Pancreas (tissue), 10 donors: ENCODE results near the gene LRP1B. TPM values are rescaled to one million over a fixed set of nuclear protein-coding genes. Genes with fewer than 3 reads are reported as not detected.

Experiments used
- ATAC-seq, 4 donors: fragments of 200-7000 bp; cut with Tn5 transposase; one replicate each; pipeline versions ENCODE4 v1.8.0 to v1.9.1; 2020; ENCODE audit warnings: mild to moderate bottlenecking in 4 of 4, moderate library complexity in 4 of 4
- DNase-seq, 6 donors: peaks; one replicate each; pipeline ENCODE4 v3.0.0-alpha.2; 2020
- FAIRE-seq: peaks from 2 replicates; lab custom pipeline; 2012; peaks lifted over from hg19 to GRCh38; lab: Jason Lieb, UNC
- H3K27ac ChIP-seq, 4 donors: fragments of 200-600 bp; sonication (generic); 1 replicate in 3 of 4; 2 replicates in 1 of 4; pipeline versions ENCODE4 v1.5.0 to v1.8.0; 2020
- H3K27me3 ChIP-seq, 4 donors: fragments of 200-600 bp; one replicate each; pipeline ENCODE4 v1.8.0; 2021
- H3K36me3 ChIP-seq, 3 donors: fragments of 200-600 bp; sonication (generic) in 1 of 3; one replicate each; pipeline versions ENCODE4 v1.5.0 to v1.8.0; 2020 to 2021
- H3K4me1 ChIP-seq, 3 donors: fragments of 200-600 bp; one replicate each; pipeline ENCODE4 v1.8.0; 2021
- H3K4me3 ChIP-seq, 4 donors: fragments of 200-600 bp; sonication (generic) in 2 of 4; one replicate each; pipeline versions ENCODE4 v1.5.0 to v1.8.0; 2020 to 2021
- H3K9me3 ChIP-seq, 4 donors: fragments of 200-600 bp; one replicate each; pipeline ENCODE4 v1.8.0; 2021
- WGBS, 2 donors: extraction: QIAGEN DNeasy Blood & Tissue Kit; methylation state at CpG; one replicate each; pipeline ENCODE4 v1.1.7; 2013; 5-methylcytosine and 5-hydroxymethylcytosine counted together
- intact Hi-C, 3 donors: fragments of 100-400 bp; cut with DNase I; formaldehyde crosslinking; loops; one replicate each; pipeline versions ENCODE4 v1.11.1 to v1.14.2; 2022
- polyA plus RNA-seq, 2 donors: library from polyadenylated mRNA; stranded (reverse); fragments of 200-250 nt; gene quantifications; one replicate each; pipeline ENCODE4 v1.2.3, GENCODE V29; 2013
- total RNA-seq, 6 donors: library from RNA; stranded (reverse); fragmentation: NEBNext Ultra II Directional in 4 of 6; extraction: Animal tissue kit (Norgen Biotek cat#: 25700) in 4 of 6; gene quantifications; one replicate each; pipeline versions ENCODE4 v1.2.1 to v1.2.4, GENCODE V29; 2021 to 2023
- TF ChIP-seq, protein P1 (sequence below), 4 donors: fragments of 200-600 bp; sonication (generic) in 3 of 4; IDR thresholded peaks; one replicate each; pipeline versions ENCODE4 v1.5.0 to v1.8.0; 2021; ENCODE audit warnings: antibody characterized with exemption in 4 of 4
- donor health status: healthy with polysubstance abuse.
- donor health status: DM: no; HTN: no; CAD: no; lungs with moderate emphysema.
- donor health status: DM: no; HTN: no; CAD: no.
- donor health status: control.
- donor health status: control.
- donor health status: Bipolar disorder and iron deficiency.
- donor health status: DM: yes; HTN: yes; CAD: no.
- donor health status: DM: no; HTN: no; CAD: no.
- donor health status: DM: no; HTN: no; CAD: no.
- donor health status: DM: yes; HTN: yes; CAD: no.

Gene LRP1B
- total and polyA plus RNA-seq, 8 donors: 0.06 to 0.55 (median 0.25) TPM

DNA sequence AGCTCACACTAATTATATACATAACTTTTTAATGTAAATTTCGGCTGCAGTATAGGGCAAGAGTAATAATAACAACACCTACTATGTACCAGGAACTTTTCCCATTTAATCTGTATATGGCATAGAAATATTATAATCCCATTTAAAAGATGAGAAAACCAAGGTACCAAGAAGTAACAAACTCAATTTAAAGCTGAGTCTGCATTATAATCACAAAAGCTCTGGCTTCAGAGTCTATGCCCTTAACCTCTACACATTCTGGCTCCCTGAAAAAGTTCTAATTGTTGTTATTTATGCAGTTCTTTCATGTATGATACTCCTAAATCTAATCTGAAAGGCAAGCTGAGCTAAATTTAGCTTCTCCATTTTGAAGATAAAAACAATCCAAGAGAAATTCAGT lies 1675.5 kb downstream of the LRP1B start:
- WGBS, 2 donors: 85 to 95% methylated on average over 1 of the region's 1 CpG
- Histone ChIP-seq H3K27me3 (no peaks in the 10 kb centered on the region), H3K4me1 (no peaks in the 10 kb centered on the region), H3K36me3 (no peaks in the 10 kb centered on the region), H3K27ac (no peak overlapping the region), H3K4me3 (no peak overlapping the region), H3K9me3 (no peaks in the 10 kb centered on the region)
- intact Hi-C loops: no loop called here
- ATAC-seq (no peak), FAIRE-seq (no peak), DNase-seq (no peak)
- TF ChIP-seq, protein P1, sequence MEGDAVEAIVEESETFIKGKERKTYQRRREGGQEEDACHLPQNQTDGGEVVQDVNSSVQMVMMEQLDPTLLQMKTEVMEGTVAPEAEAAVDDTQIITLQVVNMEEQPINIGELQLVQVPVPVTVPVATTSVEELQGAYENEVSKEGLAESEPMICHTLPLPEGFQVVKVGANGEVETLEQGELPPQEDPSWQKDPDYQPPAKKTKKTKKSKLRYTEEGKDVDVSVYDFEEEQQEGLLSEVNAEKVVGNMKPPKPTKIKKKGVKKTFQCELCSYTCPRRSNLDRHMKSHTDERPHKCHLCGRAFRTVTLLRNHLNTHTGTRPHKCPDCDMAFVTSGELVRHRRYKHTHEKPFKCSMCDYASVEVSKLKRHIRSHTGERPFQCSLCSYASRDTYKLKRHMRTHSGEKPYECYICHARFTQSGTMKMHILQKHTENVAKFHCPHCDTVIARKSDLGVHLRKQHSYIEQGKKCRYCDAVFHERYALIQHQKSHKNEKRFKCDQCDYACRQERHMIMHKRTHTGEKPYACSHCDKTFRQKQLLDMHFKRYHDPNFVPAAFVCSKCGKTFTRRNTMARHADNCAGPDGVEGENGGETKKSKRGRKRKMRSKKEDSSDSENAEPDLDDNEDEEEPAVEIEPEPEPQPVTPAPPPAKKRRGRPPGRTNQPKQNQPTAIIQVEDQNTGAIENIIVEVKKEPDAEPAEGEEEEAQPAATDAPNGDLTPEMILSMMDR (IDR thresholded peaks at IDR 0.05): no peak

DNA sequence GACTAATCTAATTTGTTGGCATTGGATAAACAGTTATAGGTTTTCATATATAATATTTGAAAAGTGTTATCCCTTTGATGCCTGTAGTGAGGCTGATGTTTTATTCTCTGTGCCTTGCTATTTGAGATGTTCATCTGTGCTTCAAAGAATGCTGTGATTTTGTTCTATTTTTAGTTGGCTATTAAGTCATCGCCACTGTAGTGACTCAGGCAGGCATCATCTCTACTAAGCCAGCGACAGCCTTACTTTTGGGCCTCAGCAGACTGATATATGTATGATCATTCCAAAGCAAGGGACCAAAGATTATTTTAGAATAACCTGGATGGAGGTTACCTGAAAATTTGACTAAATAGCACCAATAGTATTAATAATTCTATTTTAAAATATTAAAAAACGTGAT lies 1676.1 kb downstream of the LRP1B start:
- Histone ChIP-seq H3K9me3 (no peaks in the 10 kb centered on the region), H3K4me1 (no peaks in the 10 kb centered on the region), H3K4me3 (no peak overlapping the region), H3K36me3 (no peaks in the 10 kb centered on the region), H3K27ac (no peak overlapping the region), H3K27me3 (no peaks in the 10 kb centered on the region)
- no peak for DNase-seq
- TF ChIP-seq, protein P1 (IDR thresholded peaks at IDR 0.05): no peak
- no peak for FAIRE-seq
- WGBS, 2 donors: 81 to 90% methylated on average over 3 of the region's 3 CpGs
- ATAC-seq: no peak
- intact Hi-C loops: no loop called here

DNA sequence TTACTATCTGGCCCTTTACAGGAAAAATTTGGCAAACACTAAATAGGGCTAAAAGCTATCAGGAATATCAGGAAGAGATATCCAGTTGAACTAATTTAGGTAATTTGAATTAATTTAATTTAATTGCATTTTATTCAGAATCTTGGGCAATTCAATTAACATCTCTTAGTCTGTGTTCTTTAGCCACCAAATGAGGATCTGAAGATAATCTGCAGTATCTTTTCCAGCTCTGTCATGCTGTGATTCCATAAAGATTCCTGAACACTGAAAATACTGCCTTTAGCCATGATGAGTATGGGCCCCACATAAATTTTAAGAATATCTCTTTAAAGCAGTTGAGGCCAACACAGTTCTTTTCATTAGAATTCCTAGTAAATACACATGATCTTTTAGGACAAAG lies 1679.5 kb downstream of the LRP1B start:
- TF ChIP-seq, protein P1 (IDR thresholded peaks at IDR 0.05): no peak
- no peak for ATAC-seq
- no peak for DNase-seq
- intact Hi-C loops: no loop called here
- Histone ChIP-seq H3K36me3 (no peaks in the 10 kb centered on the region), H3K4me1 (no peaks in the 10 kb centered on the region), H3K27me3 (no peaks in the 10 kb centered on the region), H3K27ac (no peak overlapping the region), H3K4me3 (no peak overlapping the region), H3K9me3 (no peaks in the 10 kb centered on the region)
- no peak for FAIRE-seq

DNA sequence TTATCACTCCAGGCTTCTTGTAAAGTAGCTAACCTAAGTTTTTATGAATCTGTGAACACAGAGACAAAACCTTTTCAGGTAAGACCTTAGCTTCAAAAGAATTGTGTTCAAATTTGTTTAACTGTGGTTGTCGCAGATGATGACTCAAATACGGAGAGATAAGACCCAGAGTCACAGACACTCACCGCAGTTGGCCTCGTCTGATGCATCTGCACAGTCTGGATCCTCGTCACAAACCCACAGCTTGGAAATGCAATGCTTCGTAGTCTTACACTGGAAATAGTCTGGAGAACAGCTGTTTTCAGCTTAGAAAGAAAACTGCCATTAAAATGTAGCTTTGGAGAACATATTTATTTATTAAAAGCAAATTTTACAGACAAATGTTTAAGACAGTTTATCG lies 1688.5 kb downstream of the LRP1B start:
- no peak for ATAC-seq
- WGBS, 2 donors: 55 to 66% methylated on average over 7 of the region's 7 CpGs
- no peak for FAIRE-seq
- H3K27ac ChIP-seq: no peak overlapping the region
- no peaks in the 10 kb centered on the region for H3K9me3 ChIP-seq
- TF ChIP-seq, protein P1 (IDR thresholded peaks at IDR 0.05): no peak
- H3K27me3 ChIP-seq: peaks cover 0 to 2% (median 0%) of the 10 kb centered on the region in 4 donors
- no peak overlapping the region for H3K4me3 ChIP-seq
- intact Hi-C loops: no loop called here
- no peaks in the 10 kb centered on the region for H3K4me1 ChIP-seq
- no peak for DNase-seq
- H3K36me3 ChIP-seq: no peaks in the 10 kb centered on the region

DNA sequence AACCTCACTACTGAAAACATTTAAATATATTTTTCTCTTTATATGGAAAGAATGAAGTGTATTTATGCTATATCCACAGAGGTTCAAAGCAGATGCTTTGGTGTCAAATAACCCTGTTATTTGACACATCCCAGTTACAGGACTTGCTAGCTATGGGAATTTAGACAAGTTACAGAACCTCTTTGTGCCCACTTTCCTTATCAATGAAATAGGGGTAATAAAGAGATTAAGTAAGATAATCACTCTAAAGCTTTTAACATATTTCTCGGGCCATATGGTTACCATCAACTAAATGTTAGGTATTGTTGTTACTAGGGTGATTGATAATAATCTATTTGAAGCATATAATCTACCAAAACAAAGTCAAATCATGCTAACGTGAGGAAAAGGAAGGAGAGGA lies 1690.0 kb downstream of the LRP1B start:
- TF ChIP-seq, protein P1 (IDR thresholded peaks at IDR 0.05): no peak
- H3K27ac ChIP-seq: no peak overlapping the region
- no peak for ATAC-seq
- no peak for DNase-seq
- H3K4me1 ChIP-seq: no peaks in the 10 kb centered on the region
- FAIRE-seq: no peak
- 25 to 29% methylated on average over 2 of the region's 2 CpGs for WGBS, 2 donors
- H3K27me3 ChIP-seq: peaks cover 0 to 2% (median 0%) of the 10 kb centered on the region in 4 donors
- no peaks in the 10 kb centered on the region for H3K36me3 ChIP-seq
- intact Hi-C loops: no loop called here
- no peaks in the 10 kb centered on the region for H3K9me3 ChIP-seq
- no peak overlapping the region for H3K4me3 ChIP-seq
